Astrocyte (in vitro differentiated cells and primary cell): ENCODE data around the gene NCOA3. TPM values are rescaled to one million over a fixed set of nuclear protein-coding genes. Genes with fewer than 3 reads are reported as not detected.

Experiments
- DNase-seq: peaks from one replicate; pipeline ENCODE4 v3.0.0-alpha.2; 2010; ENCODE audit warnings: low read depth
- FAIRE-seq: peaks from 2 replicates; lab custom pipeline; 2011; peaks lifted over from hg19 to GRCh38; lab: Jason Lieb, UNC
- H2AFZ ChIP-seq: 2 replicates; pipeline ENCODE4 v1.6.0; 2012; ENCODE audit warnings: low read depth, low read length, inconsistent platforms
- H3K27ac ChIP-seq: 2 replicates; pipeline ENCODE4 v1.5.1; 2011; ENCODE audit warnings: low read depth, low read length, inconsistent platforms
- H3K27me3 ChIP-seq: 2 replicates; pipeline ENCODE4 v1.6.0; 2011; ENCODE audit warnings: low read length, inconsistent platforms; ENCODE audit not compliant: insufficient read depth
- H3K36me3 ChIP-seq: 2 replicates; pipeline ENCODE4 v1.5.1; 2011; ENCODE audit warnings: low read length, inconsistent platforms; ENCODE audit not compliant: insufficient read depth
- H3K4me1 ChIP-seq: 2 replicates; pipeline ENCODE4 v1.5.1; 2011; ENCODE audit warnings: low read length, inconsistent platforms; ENCODE audit not compliant: insufficient read depth
- H3K4me2 ChIP-seq: 2 replicates; pipeline ENCODE4 v1.6.0; 2012; ENCODE audit warnings: low read length, inconsistent platforms
- H3K4me3 ChIP-seq: 2 replicates; pipeline ENCODE4 v1.5.1; 2011; ENCODE audit warnings: low read depth, mild to moderate bottlenecking, low read length, inconsistent platforms; ENCODE audit not compliant: insufficient read depth
- H3K79me2 ChIP-seq: 2 replicates; pipeline ENCODE4 v1.6.0; 2012; ENCODE audit warnings: mild to moderate bottlenecking, low read length, inconsistent platforms; ENCODE audit not compliant: insufficient read depth
- H3K9ac ChIP-seq: 2 replicates; pipeline ENCODE4 v1.6.0; 2012; ENCODE audit warnings: mild to moderate bottlenecking, low read length, inconsistent platforms
- H3K9me3 ChIP-seq: 2 replicates; pipeline ENCODE4 v1.5.1; 2012; ENCODE audit warnings: low read depth, mild to moderate bottlenecking, low read length, inconsistent platforms; ENCODE audit not compliant: insufficient read depth
- H4K20me1 ChIP-seq: 2 replicates; pipeline ENCODE4 v1.6.0; 2012; ENCODE audit warnings: low read length, inconsistent platforms; ENCODE audit not compliant: insufficient read depth
- H3K27ac Mint-ChIP-seq: one replicate; pipeline ENCODE4 v1.8.0; 2021; ENCODE audit warnings: mild to moderate bottlenecking, mixed read lengths; ENCODE audit not compliant: unreplicated experiment
- H3K27me3 Mint-ChIP-seq: one replicate; pipeline ENCODE4 v1.8.0; 2021; ENCODE audit warnings: low read depth, mixed read lengths; ENCODE audit not compliant: unreplicated experiment
- H3K36me3 Mint-ChIP-seq: one replicate; pipeline ENCODE4 v1.8.0; 2021; ENCODE audit warnings: low read depth, mixed read lengths; ENCODE audit not compliant: unreplicated experiment
- H3K4me1 Mint-ChIP-seq: one replicate; pipeline ENCODE4 v1.8.0; 2021; ENCODE audit warnings: low read depth, mixed read lengths; ENCODE audit not compliant: unreplicated experiment
- H3K4me3 Mint-ChIP-seq: one replicate; pipeline ENCODE4 v1.8.0; 2021; ENCODE audit warnings: mild to moderate bottlenecking, moderate library complexity, mixed read lengths; ENCODE audit not compliant: unreplicated experiment
- H3K9me3 Mint-ChIP-seq: one replicate; pipeline ENCODE4 v1.8.0; 2021; ENCODE audit warnings: mild to moderate bottlenecking, mixed read lengths; ENCODE audit not compliant: unreplicated experiment
- CTCF ChIP-seq: IDR thresholded peaks from 2 replicates; pipeline ENCODE4 v1.5.1; 2011; ENCODE audit warnings: low read depth, mild to moderate bottlenecking, inconsistent platforms, low read length, moderate library complexity; ENCODE audit not compliant: insufficient read depth
- EZH2 ChIP-seq: IDR thresholded peaks from 2 replicates; pipeline ENCODE4 v1.6.1; 2012; ENCODE audit warnings: mild to moderate bottlenecking, low read length, inconsistent platforms; ENCODE audit not compliant: insufficient read depth
- total RNA-seq: library from RNA; stranded (reverse); gene quantifications from 2 replicates; pipeline ENCODE4 v1.2.1, GENCODE V29; 2021

Gene NCOA3
- total RNA-seq, 1 donor from 2014 or later = 30.5 TPM

GRCh38 chr20:47610247-47610944, 108.7 kb downstream of the NCOA3 start:
- TF ChIP-seq EZH2 (no peak), CTCF (no peak)
- H2AFZ ChIP-seq = no peak overlapping the region
- Mint-ChIP-seq H3K4me3 (no peak overlapping the region), H3K27me3 (no peaks in the 10 kb centered on the region), H3K27ac (peak overlapping the region; percentile 95), H3K36me3 (peaks cover 7% of the 10 kb centered on the region), H3K4me1 (peaks cover 23% of the 10 kb centered on the region), H3K9me3 (no peaks in the 10 kb centered on the region)
- no peaks in the 10 kb centered on the region for H3K9me3 ChIP-seq
- H3K4me1 ChIP-seq = peaks cover 12% of the 10 kb centered on the region
- H3K36me3 ChIP-seq = no peaks in the 10 kb centered on the region
- peak overlapping the region; percentile 58 for H3K4me2 ChIP-seq
- no peaks in the 10 kb centered on the region for H3K27me3 ChIP-seq
- no peak overlapping the region for H3K4me3 ChIP-seq
- peak overlapping the region; percentile 74 for H3K27ac ChIP-seq
- peaks cover 5% of the 10 kb centered on the region for H4K20me1 ChIP-seq
- peak overlapping the region; percentile 45 for H3K9ac ChIP-seq
- H3K79me2 ChIP-seq = peaks cover 32% of the 10 kb centered on the region
- no peak for FAIRE-seq
- peak; percentile 92 for DNase-seq

- H3K4me1 Mint-ChIP-seq = peaks cover 23% of the 10 kb centered on the region
- no peaks in the 10 kb centered on the region for H3K9me3 ChIP-seq
- TF ChIP-seq CTCF = no peak
- TF ChIP-seq EZH2 = no peak
- H3K27ac Mint-ChIP-seq = peak overlapping the region; percentile 95
- no peaks in the 10 kb centered on the region for H3K9me3 Mint-ChIP-seq
- no peak overlapping the region for H3K4me3 ChIP-seq
- H3K27me3 ChIP-seq = no peaks in the 10 kb centered on the region
- peak overlapping the region; percentile 45 for H3K9ac ChIP-seq
- peak overlapping the region; percentile 58 for H3K4me2 ChIP-seq
- peak overlapping the region; percentile 74 for H3K27ac ChIP-seq
- FAIRE-seq = no peak
- H3K36me3 Mint-ChIP-seq = peaks cover 7% of the 10 kb centered on the region
- DNase-seq = no peak
- H4K20me1 ChIP-seq = peaks cover 5% of the 10 kb centered on the region
- no peaks in the 10 kb centered on the region for H3K36me3 ChIP-seq
- no peaks in the 10 kb centered on the region for H3K27me3 Mint-ChIP-seq
- no peak overlapping the region for H2AFZ ChIP-seq
- H3K4me1 ChIP-seq = peaks cover 12% of the 10 kb centered on the region
- peaks cover 30% of the 10 kb centered on the region for H3K79me2 ChIP-seq
- no peak overlapping the region for H3K4me3 Mint-ChIP-seq
These were observed 109.2 kb downstream of the NCOA3 start for GRCh38 chr20:47610945-47611250.

- peaks cover 12% of the 10 kb centered on the region for H3K4me1 ChIP-seq
- H3K36me3 ChIP-seq = no peaks in the 10 kb centered on the region
- Mint-ChIP-seq H3K36me3 (peaks cover 7% of the 10 kb centered on the region), H3K27ac (no peak overlapping the region), H3K9me3 (no peaks in the 10 kb centered on the region), H3K27me3 (no peaks in the 10 kb centered on the region), H3K4me3 (no peak overlapping the region), H3K4me1 (peaks cover 20% of the 10 kb centered on the region)
- no peak overlapping the region for H2AFZ ChIP-seq
- no peaks in the 10 kb centered on the region for H3K27me3 ChIP-seq
- FAIRE-seq (no peak), DNase-seq (no peak)
- H3K4me2 ChIP-seq = no peak overlapping the region
- no peak overlapping the region for H3K27ac ChIP-seq
- peaks cover 22% of the 10 kb centered on the region for H3K79me2 ChIP-seq
- no peaks in the 10 kb centered on the region for H3K9me3 ChIP-seq
- TF ChIP-seq CTCF = no peak
- TF ChIP-seq EZH2 = no peak
- H4K20me1 ChIP-seq = peaks cover 2% of the 10 kb centered on the region
- H3K4me3 ChIP-seq = no peak overlapping the region
- H3K9ac ChIP-seq = no peak overlapping the region
These were observed 110.1 kb downstream of the NCOA3 start for GRCh38 chr20:47611785-47612184.
